Glomerular visceral epithelial cell (primary cell): Measurements from ENCODE around the gene XDH.

Experiments used
- DNase-seq: peaks from one replicate; pipeline ENCODE4 v3.0.0-alpha.2; 2016; ENCODE audit errors: extremely low spot score

XDH gene

DNA sequence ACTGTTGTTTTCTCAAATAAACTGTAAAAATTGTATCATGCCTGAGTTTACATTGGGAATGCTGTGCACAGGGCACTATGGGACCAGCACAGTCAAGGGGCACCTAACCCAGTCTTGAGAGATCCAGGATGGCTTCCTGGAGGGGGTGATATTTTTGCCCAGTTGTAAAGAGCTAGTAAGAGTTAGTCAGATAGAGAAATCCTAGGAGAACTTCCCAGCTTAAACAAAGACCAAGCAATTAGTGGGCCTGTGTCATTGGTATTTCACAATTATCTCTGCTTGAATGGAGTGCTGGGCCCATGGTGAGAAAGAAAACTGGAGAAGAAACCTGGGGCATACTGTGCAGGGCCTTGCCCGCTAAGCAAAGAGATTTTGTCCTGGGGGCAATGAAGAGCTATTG lies 12.2 kb downstream of the XDH start:
- peak; percentile 8 for DNase-seq

DNA sequence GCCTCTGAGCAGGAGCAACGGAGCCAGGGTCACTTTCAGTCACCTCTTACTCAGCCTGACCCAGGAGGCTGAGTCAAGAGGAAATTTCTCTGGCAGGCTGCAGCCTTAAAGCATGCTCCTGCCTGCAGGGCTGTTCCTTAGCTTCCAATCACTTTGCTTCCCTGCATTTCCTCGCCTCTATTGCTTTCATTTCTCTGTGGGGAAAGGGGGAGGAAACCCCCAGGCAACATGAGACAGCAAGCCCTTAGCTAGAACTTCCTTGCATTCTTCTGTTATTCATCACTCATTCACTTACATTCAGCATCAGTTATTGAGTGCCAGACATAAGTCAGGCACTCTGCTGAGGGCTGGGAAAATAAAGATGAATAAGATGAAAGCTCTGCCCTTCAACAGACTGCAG lies 13.0 kb downstream of the XDH start:
- peak; percentile 89 for DNase-seq

DNA sequence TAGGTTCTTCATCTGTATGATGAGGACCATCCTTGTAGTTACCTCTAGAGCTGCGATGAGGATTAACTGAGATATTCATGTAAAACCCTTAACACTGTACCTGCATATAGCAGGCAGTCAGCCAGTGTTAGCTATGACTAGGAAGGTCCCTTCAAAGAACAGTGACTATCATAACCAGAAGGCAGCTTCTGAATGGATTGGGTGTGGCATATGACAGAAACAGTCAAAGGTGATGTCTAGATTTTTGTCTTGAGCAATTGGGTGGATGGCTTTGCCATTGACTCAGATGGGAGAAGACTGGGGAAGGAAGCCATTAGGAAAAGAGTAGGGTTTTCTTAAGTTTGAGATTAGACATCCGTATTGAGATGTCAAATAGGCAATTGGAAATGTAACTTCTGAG lies 15.7 kb downstream of the XDH start:
- DNase-seq: no peak

DNA sequence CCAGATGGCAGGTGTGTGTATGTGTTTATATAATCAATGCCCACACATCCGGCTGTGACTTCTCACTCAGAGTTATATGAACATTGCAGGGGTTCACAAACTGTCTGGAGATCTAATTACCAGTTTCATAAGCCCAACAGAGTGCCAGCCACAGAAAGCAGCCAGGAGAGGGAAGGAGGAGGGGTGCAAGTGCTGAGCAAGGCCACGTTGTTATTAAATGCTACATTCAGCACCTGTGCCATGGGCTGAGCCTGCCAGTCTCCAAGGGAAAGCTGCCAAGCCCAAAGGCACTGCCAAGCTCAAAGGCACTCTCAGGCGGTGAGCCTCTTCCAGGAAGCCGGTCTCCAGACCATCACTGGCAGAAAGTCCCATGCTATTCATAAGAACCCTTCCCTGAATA lies 17.4 kb downstream of the XDH start:
- no peak for DNase-seq

DNA sequence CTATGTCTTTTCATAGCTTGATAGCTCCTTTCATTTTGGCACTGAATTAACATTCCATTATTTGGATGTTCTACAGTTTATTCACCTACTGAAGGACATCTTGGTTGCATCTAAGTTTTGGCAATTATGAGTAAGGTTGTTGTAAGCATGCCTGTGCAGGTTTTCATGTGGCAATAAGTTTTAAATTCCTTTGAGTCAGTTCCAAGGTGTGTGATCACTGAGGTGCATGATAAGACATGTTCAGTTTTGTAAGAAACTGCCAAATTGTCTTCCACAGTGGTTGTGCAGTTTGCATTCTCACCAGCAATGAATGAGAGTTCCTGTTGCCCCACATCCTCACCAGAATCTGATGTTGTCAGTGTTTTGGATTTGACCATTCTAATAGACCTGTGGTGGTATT lies 24.2 kb downstream of the XDH start:
- peak; percentile 8 for DNase-seq

DNA sequence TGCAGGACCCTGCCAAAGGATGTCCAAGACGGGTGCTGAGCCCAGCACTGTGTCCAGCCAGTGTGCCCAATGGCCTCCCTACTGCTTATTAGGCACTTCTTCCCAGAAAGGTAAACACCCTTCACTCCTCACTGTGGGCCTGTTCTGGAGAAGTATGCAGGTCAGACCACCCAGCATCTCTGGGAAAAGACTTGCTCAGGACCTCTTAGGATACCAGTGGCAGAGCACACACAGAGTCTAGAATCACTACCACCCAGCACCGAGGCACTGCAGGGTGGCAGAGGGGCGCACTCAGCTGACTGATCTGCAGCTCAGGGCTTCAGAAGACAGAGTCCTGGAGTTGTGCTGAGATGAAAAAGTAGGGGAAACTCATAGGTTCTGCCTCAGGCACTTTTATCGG lies 25.8 kb downstream of the XDH start:
- DNase-seq: no peak

DNA sequence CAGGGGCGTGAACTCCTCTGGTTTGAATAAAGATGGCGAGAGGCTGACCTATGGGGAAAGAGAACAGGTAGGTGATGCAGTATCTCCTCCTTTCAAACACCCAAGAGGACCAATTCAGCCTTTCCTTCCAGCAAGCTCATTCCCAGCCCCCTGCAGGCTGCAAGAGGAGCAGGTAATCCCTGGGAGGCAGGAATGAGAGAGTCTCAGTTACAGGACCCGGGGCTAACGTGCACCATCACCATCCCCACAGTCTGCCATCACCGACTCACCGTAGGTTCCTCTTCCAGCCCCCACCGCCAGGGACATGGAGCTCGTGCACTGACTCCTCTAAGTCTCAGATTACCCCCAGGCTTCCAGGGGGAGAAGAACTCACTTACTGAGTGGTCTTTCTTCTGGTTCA lies 26.7 kb downstream of the XDH start:
- DNase-seq: no peak

DNA sequence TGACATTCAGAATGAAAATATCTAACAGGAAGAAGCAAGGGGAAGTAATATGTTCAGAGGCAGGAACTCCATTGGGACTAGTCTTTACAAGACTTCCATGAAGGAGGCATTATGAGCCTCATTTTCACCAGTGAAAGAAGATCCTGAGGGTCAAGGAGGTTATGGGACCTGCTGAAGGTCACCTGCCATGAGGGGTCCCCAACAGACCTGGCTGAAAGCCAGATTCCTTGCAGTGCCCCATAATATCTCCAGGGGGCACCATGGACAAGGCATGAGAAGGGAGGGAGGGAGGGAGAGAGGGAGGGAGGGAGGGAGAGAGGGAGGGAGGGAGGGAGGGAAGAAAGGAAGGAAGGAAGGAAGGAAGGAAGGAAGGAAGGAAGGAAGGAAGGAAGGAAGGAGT lies 27.9 kb downstream of the XDH start:
- no peak for DNase-seq

DNA sequence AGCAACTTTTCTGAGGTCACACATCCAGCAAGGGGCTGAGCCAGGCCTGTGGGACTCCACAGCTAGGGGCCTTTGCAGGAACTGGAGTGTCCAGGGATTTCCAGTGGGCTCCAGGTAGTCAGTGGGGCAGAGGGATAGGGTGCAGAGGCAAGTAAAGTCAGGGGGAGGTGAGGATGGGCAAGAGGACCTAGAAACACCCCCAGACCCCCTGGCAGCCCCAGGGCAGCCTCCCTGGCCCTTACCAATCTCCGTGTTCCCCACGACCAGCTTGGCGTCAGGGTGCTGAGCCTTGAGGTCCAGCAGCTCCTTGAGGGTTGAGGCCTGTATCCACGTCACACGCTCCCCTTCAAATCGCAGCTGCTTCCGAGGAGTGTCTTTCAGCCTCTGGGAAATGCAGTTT lies 28.4 kb downstream of the XDH start:
- DNase-seq: no peak

DNA sequence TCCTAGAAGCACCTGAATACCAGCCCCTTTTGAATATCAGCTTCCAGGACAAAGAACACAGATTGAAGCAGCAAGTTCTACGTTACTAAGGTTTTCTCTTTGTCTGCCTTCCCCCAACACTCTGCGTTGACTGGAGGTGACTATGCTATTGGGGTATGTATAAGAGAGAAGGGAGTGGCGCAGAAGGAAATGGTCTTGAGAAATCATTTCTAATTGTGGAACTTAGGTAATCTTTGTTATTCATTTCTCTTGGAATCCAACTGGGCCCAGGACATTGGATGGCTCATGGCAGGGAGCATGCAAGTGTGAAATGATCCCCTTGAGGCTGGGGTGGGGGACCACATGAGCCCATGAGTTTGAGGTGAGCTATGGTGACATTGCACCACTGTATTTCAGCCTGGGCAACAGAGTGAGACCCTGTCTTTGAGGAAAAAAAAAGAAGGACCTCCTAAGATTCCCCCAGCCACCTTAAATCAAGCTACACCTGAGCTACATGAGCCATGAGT lies 29.7 kb downstream of the XDH start:
- DNase-seq: peak; percentile 94

DNA sequence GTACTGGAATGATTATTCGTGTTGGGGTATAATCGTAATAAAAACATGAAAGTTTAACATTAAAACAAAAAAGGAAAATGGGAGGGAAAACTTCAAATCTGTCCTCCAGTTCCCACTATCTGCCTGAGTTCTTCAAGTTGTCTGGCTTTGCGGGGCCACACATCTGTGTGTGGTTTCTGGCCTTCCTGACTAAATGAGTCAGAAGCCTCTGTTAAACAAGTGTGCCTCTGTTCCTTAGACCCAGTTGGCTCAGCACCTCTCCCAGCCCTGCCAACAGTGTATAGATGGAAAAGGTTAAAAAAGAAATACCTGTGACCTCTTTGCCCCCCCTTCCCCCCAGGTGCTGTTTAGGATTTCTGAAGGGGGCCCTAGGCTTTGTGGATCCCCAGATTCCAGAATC lies 30.2 kb downstream of the XDH start:
- peak; percentile 85 for DNase-seq

DNA sequence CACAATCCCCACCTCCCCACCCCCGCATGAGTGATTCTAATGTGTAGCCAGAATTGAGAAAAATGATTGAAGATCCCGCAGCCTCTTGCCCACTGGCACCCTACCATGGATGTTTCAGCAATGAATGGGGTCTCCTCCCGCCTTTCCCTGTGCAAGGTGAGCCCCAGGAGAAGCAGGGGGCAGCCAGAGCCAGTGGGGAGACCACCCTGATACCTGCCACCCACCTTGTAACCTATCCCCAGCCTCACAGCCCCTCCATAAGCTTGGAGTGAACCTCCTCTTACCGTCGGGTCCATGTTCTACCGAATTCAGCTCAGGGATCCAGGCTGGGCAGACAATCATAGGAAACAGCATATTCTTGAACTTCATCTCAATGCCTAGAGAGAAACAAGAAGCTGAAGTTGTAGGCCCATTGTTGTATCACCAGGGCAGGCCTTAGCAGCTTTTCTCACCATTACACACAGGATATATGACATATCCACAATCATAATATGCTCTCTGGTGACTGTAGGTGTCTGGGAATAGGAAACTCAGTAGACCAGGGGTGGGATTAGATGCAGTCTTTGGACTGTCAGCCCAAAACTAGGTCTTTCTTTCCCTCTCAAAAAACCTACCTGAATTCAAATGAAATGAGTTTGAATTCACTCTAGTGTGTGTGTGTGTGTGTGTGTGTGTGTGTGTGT lies 30.9 kb downstream of the XDH start:
- DNase-seq: peak; percentile 34

DNA sequence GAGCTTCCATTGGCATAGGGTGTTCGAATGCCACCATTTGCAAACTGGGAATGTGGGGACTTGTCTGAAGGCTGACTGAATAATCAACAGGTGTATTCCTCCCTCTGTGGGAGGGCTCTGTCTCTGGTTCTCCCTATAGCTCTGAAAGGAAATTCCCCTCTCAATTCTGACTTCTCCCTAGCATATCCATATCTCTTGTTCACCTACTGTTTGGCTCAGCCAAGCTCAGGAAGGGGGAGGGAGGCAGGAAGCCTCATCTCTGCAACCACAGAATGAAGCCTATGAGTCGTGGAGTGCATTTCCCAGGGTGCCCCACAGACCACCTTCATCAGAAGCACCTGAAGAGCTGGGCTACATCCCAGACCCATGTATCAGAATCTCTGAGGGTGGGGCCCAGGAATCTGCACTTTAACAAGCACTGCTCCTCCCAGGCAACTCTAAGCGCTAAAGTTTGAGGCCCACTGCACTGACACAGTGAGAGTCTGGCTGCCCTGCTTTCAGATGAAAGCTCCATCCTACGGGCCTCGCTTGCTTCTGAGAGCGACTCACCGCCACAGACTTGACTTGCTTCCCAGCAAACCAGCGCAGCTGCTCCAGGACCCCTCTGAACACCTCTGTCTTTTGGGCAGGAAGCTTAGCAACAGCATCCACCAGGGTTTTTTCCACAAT lies 32.0 kb downstream of the XDH start:
- peak; percentile 57 for DNase-seq

DNA sequence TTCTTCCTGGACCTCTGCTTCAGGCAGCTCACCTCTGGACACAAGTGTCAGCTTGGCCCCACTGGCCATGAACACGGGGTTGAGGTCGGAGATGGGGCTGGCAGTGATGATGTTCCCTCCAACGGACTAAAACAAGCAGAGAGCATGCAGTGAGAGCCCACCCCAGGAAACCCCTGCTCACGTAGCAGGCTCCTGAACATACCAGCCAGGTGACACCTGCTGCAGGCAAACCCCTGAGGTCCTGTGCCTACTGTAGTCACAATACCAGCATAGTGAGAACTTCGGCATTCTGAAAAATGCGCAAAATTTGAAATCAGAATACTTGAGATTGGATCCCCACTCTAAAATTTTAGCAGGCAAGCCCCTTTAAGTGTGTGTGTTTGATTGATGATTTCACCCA lies 32.9 kb downstream of the XDH start:
- no peak for DNase-seq

DNA sequence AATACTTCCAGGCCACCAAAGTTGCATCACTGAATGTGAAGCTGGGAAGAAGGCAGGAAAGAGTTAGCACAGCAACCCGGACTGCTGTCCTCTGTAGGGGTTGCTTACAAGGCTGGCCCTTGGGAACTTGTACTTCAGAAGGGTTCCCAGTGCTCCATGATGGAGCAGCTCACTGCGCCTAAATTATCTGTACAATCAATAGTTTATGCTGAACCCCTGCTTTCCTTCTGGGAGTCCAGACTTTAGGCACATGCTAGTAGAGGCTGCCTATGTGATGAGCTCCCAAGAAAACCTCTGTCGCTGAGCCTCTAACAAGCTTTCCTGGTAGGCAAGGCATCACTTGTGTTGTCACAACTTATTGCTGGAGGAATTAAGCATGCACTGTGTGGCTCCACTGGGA lies 34.3 kb downstream of the XDH start:
- DNase-seq: no peak

DNA sequence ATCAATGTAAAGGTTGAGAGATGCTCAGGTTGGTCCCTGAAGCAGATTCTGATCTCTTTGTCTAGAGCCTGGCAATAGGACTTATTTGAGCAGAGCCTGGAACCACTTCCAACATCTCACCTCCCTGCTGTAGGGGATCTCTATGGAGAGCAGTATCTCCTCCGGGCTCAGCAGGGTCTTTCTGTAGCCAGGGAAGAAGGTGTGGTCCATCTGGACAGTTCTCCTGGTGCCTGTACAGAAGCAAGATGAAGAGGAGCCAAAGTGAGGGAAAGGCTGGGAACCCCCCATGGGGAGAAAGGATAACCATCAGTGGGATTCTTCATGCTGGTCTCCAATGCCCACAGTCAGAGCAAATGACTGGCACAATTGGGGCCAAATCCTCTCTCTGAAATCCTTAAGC lies 34.8 kb downstream of the XDH start:
- DNase-seq: no peak

DNA sequence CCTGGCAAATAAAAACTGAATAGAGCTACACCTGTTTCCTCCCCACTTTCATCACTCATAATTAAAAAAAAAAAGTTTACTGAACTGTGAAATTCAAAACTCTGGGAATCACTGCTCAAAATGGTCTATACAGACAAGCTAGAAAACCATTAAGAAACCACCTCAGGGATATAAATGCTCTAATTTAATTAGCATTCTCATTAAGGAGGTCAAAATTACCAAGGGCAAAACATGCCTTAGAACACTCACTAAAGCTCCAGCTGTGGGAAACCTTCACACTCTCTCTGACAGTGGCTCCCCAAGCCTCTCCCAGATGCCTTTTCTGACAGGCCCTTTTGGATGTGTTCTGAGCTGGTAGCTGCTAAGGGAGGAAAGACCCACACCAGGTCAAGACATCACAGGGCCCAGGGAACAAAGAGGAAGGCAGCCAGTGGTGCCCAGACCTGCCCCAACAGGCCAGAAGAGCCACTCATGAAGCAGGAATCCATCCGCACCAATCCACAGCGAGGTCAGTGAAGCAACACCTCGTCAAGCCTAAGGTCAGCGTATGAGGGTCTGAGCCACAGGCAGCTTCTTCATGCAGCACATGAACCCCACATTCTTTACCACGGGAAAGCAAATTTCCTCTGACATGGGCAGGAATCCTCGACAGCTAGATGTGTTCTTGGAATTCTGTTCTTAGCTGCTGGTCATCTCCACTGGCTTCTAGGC lies 35.6 kb downstream of the XDH start:
- DNase-seq: no peak

DNA sequence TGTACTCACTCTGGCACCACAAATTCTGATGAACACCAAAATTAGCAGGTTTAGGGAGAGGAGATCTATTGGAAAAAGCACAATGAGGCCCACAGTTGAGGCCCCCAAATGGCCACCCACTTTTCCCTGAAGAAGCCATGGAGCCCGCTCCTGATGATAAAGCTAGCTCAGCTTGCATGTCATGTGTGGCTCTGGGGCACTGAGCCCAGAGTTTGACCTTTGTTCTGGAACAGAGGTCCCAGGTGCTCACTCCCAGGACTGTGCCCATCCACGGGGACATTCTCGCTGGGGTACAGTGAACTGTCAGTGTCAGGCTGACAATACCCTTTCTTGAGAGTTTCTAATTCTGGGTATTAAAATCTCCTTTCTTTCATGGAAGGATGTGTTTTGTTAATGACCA lies 36.2 kb downstream of the XDH start:
- DNase-seq: no peak

DNA sequence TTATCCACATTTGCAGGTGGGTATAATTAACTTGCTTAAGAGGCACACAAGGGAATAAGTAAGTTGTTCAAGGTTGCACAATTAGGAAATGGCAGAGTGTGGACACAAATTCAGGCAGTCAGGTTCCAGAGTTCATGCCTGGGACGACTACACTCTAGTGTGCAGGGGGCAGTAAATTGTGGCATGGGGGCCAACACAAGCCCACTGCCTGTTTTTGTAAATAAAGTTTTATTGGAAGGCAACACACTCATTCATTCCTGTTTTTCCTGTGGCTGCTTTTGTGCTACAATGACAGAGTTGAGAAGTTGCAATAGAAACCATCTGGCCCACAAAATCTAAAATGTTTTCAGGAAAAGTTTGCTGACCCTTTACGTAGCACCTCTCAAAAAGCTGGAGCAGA lies 41.4 kb downstream of the XDH start:
- no peak for DNase-seq

DNA sequence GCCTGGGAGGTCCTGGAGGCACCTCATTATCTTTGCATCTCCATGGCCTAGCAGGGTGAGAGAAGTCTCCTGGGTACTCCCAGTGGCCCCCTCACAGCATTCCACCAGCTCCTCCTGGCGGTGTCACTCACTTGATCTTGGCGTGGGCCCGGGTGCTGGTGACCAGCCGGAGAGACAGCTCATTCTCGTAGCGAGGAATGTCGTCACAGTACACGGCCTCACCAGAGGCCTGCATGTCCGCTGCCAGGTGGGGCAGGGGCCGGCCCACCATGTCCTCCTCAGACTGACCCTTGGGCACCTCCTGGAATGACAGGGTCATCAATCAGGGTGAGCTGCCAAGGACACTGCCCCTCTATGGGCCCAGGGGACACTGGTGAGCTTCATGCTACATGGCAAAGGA lies 42.4 kb downstream of the XDH start:
- no peak for DNase-seq

DNA sequence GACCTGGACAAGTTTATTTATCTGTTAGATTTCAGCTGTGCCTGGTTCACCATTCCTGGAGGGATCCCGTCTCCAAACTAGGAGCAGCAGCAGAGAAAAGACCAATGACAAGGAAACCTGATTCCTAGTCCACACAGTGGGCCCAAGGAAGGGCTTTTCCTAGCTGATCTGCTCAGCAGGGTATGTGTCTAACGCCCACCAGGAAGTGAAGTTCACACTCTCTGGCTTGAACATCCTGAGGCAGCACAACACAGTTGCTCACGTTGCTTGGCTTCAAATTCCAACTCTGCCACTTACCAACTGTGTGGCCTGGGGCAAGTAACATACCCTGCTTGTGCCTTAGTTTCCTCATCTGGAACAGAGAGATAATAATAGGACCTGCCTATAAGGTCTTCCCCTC lies 42.9 kb downstream of the XDH start:
- no peak for DNase-seq

DNA sequence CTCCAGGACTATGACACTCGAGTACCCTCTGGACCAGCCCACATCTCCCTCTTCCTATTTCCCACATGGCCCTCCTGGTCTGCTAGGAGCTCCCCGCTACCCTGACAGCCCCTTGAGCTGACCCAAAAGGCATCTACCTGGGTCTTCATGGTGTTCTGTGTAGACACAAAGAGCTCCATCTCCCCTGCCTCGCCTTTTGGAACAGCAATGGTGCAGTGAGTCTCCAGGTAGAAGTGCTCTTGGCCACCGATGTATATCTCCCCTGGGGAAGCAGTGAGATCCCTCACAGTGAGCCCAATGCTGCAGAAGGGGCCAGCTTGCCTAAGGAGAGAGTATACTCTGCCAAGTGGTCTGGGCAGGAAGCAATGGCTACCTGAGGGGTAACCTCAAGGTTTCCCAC lies 47.8 kb downstream of the XDH start:
- no peak for DNase-seq

DNA sequence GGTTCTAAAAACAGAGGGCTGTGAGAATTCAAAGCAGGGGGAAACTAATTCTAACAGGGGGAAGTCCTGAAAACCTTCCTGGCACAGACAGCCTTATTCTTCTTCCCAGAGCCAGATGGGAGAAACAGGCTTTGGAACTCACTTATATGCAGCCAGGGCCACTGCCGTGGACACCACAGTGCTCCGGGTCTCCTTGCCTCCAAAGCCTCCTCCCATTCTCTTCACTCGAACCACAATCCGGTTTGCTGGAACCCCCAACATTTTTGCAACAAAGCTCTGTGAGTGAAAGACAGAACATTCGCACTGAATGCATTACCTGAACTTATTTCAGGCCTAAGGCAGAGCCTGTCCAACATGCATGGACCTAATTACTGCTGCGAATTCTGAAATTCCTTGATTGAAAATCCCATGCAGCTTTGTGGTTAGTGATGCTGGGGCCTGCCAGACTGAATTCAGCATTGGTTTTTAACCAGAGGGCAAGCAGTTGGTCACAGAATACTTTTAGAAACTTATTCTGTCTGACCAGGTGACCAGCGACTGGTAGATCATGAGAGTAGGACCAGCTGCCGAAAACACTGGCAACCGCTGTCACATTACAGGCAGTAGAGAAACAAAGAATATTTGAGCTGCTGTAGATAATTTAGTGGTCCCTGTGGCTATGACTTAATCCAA lies 48.6 kb downstream of the XDH start:
- DNase-seq: no peak
